Stimulated activated CD8-positive, alpha-beta memory T cell treated with anti-CD3 and anti-CD28 coated beads, Interleukin-15, amount 100 ng/mL, for 24 hours (primary cell): Measurements from ENCODE around the gene NBAS.
"Not testable (repeated sequence)": the region's sequence is repeated elsewhere in the genome, so short reads cannot be mapped to it uniquely, and the experiment has no call there.

Source experiments
- DNase-seq: peaks from one replicate; pipeline ENCODE4 v3.0.0-alpha.2; 2020; ENCODE audit warnings: low read depth

Gene NBAS

DNA sequence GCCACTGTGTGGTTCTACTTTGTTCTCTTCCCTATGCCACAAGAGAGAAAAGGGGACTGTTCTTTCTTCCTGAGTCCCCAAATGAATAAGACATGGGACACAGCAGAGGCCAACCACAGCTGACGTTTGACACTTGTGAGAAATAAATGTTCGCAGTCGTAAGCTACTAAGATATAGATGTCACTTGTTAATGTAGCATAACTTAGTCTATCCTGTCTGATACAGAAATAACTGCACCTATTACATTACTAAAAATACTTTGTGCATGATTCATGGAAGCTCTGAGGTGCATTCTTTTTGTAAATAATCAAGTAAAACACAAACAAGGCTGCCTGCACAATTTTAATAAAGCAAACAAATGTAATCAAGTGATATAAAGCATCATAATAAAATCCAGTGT, 148.8 kb downstream of the NBAS start:
- no peak for DNase-seq

DNA sequence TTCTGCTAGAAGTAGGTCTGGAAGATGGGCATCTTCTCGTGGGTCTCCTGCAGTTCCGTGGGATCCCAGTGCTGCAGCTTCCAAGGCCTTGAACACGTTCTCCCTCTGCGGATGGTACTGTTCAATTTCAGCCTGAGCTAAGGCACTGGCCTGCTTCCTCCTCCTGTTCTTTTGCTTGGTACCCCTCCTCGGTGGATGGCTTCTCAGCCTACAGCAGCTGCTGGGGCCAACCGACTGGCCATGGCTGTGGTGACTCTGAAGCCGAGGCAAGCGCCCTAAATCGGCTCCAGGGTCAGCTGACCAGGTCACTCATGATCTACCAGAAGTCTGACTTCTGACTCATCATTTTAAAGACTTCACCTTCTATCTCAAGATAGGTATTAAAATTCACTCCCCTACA, 150.2 kb downstream of the NBAS start:
- DNase-seq, result no peak

DNA sequence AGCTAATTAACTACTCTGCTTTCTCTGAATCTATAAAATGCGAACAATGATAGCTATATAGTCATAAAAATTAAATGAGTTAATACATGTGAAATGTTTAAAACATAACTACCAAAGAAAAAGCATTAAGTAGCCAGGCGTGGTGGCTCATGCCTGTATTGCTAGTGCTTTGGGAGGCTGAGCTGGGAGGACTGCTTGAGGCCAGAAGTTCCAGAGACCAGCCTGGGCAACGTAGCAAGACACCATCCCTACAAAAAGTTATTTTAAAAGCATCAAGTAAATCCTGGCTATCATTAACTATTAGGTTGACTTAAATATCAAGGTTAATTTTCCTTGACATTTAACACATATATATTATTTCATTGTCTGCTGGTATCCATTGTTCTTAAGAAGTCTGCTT, 152.4 kb downstream of the NBAS start:
- no peak for DNase-seq

DNA sequence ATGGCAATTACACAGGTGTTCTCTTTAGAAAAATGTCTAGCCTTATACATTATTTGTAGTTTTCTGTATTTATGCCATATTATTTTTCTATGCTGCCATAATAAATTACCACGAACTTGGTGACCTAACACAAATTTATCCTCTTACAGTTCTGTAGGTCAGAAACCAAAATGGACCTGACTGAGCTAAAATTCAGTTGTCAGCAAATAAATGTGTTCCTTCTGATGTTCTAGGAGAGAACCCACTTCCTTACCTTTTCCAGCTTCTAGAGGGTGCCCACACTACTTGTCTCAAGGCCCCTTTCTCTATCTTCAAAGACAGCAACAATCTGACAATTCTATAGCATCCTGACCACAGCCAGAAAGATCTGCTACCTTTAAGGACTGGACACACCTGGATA, 153.5 kb downstream of the NBAS start:
- DNase-seq, result no peak

DNA sequence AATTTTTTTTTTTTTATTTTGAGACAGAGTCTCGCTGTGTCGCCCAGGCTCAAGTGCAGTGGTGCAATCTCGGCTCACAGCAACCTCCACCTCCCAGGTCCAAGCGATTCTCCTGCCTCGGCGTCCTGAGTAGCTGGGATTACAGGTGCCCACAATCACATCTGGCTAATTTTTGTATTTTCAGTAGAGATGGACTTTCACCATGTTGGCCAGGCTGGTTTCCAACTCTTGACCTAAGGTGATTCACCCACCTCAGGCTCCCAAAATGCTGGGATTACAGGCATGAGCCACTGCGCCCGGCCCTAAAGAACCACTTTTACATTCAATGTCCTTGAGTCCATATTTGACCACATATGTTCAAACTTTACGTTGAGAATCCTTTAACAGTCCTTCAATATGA, 156.6 kb downstream of the NBAS start:
- not testable (repeated sequence) for DNase-seq

DNA sequence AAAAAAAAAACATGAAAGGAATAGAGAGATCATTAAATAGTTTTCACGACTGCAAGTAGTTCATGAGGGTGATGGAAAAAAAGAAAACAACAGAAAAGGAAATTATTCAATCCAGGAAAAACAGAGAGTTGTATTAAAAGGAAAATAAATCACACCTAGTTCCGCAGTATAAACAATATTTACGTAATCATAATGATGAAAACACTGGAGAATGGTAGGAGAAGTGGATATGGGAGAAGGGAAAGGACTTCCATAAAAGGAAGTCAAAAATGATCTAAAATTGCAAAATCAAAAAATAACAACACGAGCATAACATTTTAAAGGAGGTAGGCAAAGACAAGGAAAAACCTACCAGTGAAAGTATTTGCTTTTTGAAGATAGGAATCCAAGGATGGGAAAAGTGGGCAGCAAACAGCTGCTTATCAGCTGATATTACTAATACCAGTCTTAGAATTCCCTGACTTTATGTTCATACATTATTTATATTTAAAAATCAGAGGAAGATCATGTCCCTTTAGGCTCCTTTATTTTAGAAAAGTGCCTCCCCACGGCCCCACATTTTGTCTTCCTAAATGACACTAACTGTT, 160.8 kb downstream of the NBAS start:
- DNase-seq, result no peak

DNA sequence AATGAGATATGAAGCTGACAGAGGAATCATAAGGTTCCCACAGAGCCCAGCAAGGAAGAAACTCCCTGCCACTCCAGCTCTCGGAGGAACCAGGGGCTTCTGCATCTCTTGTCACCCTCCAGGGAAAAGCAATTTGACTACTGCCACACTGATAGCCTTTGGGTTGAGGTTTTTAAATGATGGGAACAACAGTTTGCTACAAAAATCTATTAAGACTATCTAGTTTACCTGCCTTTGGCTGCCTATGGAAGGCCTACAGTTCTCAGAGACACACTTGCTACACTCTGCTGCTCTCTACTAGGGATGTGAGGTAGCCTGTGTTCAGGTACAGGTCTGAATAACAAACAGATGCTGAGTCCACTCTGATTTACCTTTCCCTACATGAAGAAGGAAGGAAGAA, 161.9 kb downstream of the NBAS start:
- DNase-seq, result no peak

DNA sequence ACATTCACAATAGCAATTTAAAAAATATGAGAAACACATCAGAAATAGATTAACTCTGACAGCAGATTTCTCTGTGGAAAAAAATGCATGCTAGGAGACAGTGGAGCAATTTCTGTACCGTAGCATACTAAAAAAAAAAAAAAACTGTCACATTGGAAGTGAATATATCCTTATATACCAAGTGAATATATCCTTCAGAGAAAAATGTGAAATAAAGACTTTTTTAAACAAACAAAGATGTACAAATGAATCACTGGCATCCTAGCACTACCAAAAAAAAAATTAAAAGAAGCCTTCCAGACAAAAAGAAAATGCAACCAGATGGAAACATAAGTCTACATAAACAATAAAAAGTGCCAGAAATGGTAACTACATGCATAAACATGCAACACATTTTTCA, 169.4 kb downstream of the NBAS start:
- DNase-seq, result no peak

DNA sequence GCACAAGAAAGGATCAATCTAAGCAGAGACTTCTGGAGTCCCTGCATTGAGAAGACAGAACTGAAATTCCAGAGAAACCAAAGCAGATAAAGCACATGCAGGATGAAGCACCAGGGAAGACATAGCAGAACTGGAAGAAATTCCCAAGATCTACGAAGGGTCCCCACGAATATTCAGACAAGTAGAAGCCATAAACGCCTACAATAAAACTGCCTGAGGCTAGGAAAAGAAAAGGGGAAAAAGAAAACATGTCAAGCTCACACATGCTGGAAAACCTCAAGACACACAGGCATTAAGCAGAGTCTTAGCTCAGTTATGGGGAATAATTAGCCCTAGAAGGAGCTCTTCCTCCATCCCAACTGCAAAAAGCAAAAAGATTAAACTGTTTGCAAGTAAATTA, 171.2 kb downstream of the NBAS start:
- DNase-seq, result no peak

DNA sequence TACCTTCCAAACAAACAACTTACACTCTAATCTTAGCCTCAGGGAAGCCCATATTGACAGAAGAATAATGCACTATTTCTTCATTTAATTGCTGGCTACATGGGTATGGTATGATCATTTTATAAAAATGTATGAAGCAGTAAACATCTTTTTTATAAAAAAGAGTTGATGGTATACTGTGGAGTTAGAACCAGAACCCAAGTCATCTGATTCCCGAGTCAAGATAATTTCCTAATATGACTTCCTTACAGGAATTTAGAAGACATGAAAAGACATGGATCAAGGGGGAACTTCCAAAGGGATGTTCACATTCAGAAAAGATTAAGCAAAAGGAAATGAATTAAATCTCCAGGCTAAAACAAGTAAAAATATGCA, 171.8 kb downstream of the NBAS start:
- no peak for DNase-seq

DNA sequence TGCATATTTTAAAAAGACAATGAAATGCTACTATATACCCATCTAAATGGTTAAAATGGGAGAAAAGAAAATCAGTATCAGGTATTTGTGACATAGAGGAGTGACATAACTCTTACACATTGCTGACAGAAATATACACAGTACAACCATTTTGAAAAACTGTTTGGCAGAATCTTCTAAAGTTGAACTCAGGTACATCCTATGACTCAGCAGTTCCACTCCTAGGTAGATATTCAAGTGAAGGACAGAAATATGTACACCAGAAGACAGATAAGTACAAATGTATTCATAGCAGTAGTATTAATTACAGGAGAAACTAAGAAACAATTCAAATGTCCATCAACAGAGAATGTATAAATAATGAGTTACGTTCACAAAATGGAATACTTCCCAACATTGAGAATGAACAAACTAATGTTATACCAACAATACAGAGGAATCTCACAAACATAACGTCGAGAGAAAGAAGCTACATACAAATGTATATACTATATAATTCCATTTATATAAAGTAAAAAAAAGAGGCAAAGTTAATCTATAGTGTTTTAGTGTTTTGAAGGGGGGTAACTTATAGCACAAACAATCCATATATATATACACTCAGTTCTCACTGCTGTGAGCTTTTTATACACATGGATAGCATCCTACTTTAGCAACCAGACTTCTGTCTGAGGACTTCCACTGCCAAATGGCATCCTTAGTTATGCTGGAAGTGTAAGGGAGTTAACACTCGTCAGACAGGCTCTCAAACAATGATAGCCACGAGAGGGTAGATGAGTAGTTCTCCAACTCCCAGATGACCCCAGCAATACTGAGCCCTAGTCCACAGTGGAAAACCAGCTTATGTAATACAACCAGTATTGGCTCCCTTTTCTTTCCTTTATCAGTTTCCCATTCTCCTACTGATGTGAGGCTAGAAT, 172.5 kb downstream of the NBAS start:
- no peak for DNase-seq

DNA sequence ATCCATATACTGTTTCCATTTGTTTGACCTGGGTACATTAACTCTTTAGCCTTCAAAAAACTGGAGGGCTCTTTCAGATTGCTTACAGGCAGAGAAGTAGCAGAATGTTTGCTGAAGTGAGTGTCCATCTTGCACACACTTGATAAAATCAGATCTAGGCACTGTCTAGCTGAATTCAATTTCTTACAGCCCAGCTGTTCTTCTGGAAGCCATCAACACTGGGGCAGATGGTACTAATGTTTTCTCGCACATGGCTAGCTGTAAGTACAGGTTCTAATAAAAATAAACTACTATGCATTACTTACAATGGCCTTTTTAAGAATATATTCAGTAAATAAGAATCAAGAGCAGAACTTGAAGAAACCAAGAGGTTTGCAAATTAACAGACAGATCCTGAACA, 175.9 kb downstream of the NBAS start:
- DNase-seq, result no peak

DNA sequence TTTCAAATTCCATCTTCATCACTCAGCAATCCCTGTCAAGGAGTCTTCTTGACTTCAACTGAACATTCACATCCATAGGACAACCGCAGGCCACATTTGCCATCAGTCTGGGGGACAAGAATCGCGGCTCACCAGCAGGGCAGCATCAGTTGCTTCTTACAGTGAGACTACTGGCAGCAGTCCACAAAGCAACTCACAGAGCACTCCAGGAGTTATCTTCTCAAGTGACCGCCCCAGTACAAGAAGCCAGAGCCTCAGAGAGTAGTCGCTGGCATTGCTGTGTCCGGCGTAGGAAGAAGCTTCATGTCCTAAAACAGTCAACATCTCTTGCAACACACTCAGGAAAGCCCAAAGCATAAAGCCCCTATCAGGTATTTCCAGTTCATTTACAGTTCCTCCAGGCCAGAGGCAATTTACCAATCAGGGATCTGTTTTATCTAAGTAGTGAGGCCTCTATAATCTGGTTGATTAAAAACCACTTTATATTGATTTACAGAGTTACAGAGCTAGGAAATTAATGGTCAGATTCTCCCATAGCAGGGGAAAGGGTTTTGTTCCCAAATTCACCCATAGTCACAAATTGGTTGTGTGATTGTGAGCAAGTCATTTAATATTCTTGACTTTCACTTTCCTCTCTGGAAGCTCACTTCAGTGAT, 177.3 kb downstream of the NBAS start:
- no peak for DNase-seq

DNA sequence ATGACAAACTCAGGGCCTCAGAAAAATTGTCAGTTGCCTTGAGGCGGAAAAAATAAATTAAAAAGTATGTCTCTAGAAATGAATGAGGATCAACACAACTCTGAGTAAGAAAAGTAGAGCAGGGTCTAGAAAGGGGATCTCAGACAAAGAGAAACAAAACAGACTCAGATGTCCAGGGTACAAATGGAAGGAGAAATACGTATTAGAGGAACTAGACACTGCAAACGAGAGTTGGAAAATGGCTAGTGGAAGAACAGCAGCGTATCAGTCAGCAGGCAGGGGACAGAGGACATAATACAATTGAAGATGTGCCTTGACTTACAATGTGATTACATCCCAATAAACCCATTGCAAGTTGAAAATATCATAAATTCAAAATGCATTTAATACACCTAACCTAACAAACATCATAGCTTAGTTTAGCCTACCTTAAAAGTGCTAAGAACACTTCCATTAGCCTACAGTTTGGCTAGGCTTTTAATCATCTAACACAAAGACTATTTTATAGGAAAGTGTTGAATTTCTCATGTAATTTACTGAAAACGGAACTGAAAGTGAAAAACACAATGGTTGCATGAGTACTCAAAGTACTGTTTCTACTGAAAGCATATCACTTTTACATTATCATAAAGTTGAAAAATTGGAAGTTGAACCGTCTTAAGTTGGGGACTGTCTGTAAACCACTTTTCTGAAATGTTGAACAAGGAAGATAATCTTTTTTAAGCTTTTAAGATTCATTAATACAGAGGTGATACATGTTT, 182.8 kb downstream of the NBAS start:
- DNase-seq, result no peak

DNA sequence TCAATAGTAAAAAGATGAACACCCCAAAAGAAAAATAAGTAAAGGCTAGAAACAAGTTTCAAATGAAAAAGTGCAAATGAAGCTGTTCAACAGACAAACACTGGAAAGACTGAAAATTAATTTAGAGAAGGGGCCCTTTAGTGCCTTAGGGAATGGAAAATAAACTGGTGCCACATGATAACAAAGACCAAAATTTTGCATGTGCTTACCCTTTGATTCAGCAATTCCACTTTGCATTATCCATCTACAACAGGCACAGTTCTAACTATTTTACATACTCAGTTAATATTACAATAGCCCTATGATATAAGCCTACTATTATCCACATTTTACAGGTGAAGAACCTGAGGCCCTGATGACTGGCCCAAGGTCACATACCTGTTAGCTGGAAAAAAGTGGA, 183.9 kb downstream of the NBAS start:
- no peak for DNase-seq

DNA sequence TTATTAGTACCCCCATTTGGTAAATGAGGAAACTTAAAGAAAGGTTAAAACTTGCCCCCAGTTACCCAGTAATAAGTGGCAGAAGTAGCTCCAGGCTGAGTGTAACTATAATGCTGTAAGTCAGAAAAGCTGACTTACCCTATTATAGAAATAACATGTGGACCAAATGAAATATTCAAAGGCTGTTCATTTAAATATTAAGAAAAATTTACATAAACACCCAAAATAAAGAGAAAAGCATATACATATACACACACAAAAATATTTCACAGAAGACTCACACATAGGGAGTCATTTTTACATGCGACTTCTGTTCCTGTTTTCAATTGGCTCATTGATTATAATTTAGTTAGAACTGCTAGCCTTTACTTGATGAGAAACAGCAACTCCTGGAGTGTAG, 189.1 kb downstream of the NBAS start:
- DNase-seq, result no peak

DNA sequence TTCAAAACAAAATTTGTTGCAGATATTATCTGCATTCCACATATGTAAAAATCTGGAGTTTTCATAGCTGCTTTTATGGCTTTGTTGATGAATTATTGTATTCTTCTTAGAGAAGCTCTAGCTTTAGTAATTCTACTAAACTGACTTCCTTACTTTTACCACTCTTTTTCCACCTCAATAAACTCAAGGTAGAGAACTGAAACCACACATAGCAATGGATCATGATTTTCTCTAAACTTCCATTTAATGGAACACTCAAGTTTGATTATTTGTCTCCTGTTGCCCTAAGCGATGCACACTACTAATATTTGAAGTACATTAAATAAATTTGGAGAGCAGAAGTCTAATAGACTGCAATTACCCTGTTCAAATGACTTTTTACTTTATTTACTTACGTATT, 192.0 kb downstream of the NBAS start:
- DNase-seq, result no peak

DNA sequence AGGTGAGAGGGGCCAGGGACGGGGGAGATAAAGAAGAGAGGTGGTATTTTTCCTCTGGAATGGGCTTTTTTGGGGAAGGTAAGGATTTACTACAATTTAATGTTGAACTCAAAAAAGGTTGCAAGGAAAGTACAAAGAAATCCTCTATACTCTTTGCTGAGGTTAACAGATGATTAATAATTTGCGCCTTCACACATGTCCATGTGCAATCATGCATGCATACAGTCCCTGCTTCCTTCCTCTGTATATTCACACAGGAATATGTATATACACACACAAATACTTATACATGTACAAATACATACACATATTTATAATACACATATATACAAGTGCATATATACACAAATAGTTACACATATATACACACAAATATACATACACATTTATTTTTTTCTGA, 193.4 kb downstream of the NBAS start:
- DNase-seq, result no peak

DNA sequence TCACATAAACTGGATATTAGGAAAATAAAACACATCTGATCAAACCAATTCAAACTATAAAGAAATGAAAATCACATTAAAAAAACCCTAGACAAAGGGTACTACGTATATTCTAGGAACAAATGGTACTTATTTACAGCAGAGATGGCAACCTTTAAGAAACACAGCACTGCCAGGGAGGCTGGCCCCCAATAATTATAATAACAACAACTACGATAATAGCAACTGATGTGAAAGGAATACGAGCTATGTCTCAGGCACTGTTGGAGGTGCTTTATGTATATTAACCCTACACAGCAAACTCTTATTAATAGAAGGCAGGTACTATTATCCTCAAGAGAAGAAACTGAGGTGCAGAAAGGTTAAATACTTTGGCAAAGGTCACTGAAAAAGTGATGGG, 193.9 kb downstream of the NBAS start:
- no peak for DNase-seq

DNA sequence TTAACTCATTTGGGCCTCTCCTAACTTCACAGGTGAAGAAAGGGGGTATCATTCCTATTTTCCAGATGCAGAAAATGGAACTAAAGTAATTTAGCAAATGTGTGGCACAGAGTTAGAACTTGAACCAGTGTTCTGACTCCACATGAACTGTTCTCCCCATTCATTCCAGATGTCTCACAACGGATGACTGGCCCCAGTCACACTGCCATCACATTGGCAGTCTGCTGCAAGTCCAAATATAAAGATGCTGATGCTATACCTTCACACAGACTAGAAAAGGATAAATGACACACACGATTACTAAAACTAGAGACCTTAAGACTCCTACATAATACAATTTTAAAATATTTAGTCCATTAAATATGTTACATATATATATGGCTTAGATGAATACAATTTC, 195.7 kb downstream of the NBAS start:
- no peak for DNase-seq

DNA sequence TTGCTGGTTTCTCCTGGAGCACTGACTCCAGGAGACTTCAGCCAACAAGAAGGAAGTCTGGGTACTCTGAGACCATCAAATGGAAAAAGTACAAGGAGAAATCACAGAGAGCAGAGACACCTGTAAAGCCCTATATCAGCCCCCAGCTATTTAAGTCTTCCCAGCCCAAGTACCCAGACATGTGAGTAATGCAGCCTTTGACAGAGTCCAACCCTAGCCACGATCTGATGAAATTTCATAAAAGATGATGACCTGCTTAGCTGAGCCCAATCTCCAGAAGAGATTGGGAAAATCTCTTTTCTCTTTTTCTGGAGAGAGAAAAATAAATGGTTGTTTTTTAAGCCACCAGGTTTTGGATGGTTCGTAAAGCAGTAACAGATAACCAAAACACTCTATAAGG, 196.6 kb downstream of the NBAS start:
- DNase-seq, result no peak

DNA sequence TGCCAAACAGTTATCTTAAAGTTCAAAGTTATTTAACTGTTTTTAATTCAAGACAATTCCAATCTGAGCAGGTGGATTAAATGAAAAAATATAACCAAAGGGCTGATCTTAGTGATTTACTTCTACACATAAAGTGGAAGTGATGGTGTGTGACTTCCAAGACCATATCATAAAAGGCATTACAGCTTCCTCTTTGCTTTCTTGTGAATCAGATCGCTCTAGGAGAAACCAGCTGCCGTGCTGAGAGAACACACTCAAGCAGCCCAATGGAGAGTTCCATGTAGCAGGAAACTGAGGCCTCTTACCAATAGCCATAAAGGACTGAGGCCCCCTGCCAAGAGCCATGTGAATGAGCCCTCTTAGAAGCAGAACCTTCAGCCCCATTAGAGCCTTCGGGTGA, 197.4 kb downstream of the NBAS start:
- no peak for DNase-seq

DNA sequence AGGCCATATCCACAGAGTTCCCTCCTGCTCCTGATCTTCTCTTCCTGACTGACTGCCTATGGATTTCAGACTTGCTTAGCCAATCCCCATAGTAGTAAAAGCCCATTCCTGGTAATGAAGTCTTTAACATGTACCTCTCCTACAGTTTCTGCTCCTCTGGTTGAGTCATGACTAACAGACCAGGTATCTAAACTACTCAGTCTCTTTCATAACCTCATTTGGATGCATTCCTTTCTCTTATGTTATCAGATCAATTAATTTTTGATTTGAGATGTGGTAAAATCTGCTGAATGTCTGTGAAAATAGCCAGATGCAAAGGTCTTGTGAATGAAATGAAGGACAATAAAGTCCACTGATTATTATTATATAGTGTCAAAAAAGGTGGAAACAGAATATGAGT, 198.0 kb downstream of the NBAS start:
- DNase-seq, result no peak
